Liver (tissue), 9 donors: ENCODE data around the gene FADS6. TPM values are rescaled to one million over a fixed set of nuclear protein-coding genes. Genes with fewer than 3 reads are reported as not detected.

Source experiments
- DNase-seq: peaks from one replicate; pipeline ENCODE4 v3.0.0-alpha.2; 2017; ENCODE audit warnings: low spot score
- H3K27ac ChIP-seq, 2 donors: one replicate each; pipeline ENCODE4 v1.7.0; 2013; ENCODE audit warnings: inconsistent platforms in 2 of 2, low read length in 2 of 2, control low read depth in 1 of 2, low read depth in 1 of 2, mild to moderate bottlenecking in 1 of 2
- H3K27me3 ChIP-seq, 4 donors: one replicate each; pipeline versions ENCODE4 v1.6.1 to v1.7.0; 2013; ENCODE audit warnings: low read length in 3 of 4, inconsistent platforms in 1 of 4, mild to moderate bottlenecking in 1 of 4, moderate library complexity in 1 of 4; ENCODE audit not compliant: control insufficient read depth in 4 of 4, insufficient read depth in 4 of 4
- H3K36me3 ChIP-seq, 4 donors: one replicate each; pipeline versions ENCODE4 v1.6.1 to v1.7.0; 2013; ENCODE audit warnings: low read length in 3 of 4, mild to moderate bottlenecking in 3 of 4, low read depth in 1 of 4, moderate library complexity in 1 of 4; ENCODE audit not compliant: control insufficient read depth in 4 of 4, insufficient read depth in 3 of 4
- H3K4me1 ChIP-seq, 4 donors: one replicate each; pipeline versions ENCODE4 v1.6.1 to v1.7.0; 2013; ENCODE audit warnings: low read length in 3 of 4, mild to moderate bottlenecking in 3 of 4, moderate library complexity in 1 of 4; ENCODE audit not compliant: control insufficient read depth in 4 of 4, insufficient read depth in 4 of 4
- H3K4me3 ChIP-seq, 3 donors: one replicate each; pipeline versions ENCODE4 v1.6.1 to v1.7.0; 2013; ENCODE audit warnings: low read length in 3 of 3, control low read depth in 1 of 3, low read depth in 1 of 3, mild to moderate bottlenecking in 1 of 3
- H3K9ac ChIP-seq, 2 donors: one replicate each; pipeline ENCODE4 v1.7.0; 2013; ENCODE audit warnings: low read length in 2 of 2, mild to moderate bottlenecking in 2 of 2, moderate library complexity in 2 of 2, control low read depth in 1 of 2, low read depth in 1 of 2
- H3K9me3 ChIP-seq, 4 donors: one replicate each; pipeline versions ENCODE4 v1.6.1 to v1.7.0; 2013; ENCODE audit warnings: low read length in 3 of 4; ENCODE audit not compliant: control insufficient read depth in 4 of 4
- ATF3 ChIP-seq: IDR thresholded peaks from 2 replicates; pipeline ENCODE4 v1.6.1; 2016; ENCODE audit warnings: antibody characterized with exemption
- CTCF ChIP-seq: fragments of 150-350 bp; IDR thresholded peaks from 2 replicates; pipeline ENCODE4 v1.5.1; 2017; ENCODE audit warnings: improper control_type of control experiment, low read depth, low read length; ENCODE audit not compliant: missing input control
- EGR1 ChIP-seq, 2 donors: IDR thresholded peaks; 2 replicates each; pipeline ENCODE4 v1.6.1; 2016 to 2018; ENCODE audit warnings: antibody characterized with exemption in 2 of 2, low read depth in 2 of 2
- FOXA1 ChIP-seq: IDR thresholded peaks from 2 replicates; pipeline ENCODE4 v1.6.1; 2016; ENCODE audit warnings: antibody characterized with exemption
- JUND ChIP-seq, 2 donors: IDR thresholded peaks; 2 replicates each; pipeline ENCODE4 v1.6.1; 2016; ENCODE audit warnings: antibody characterized with exemption in 2 of 2
- RAD21 ChIP-seq, 2 donors: IDR thresholded peaks; 2 replicates each; pipeline ENCODE4 v1.6.1; 2016; ENCODE audit warnings: antibody characterized with exemption in 2 of 2, mild to moderate bottlenecking in 2 of 2
- SP1 ChIP-seq: IDR thresholded peaks from 2 replicates; pipeline ENCODE4 v1.6.1; 2018; ENCODE audit warnings: antibody characterized with exemption, mild to moderate bottlenecking
- TAF1 ChIP-seq: conservative IDR thresholded peaks from 2 replicates; pipeline ENCODE4 v1.6.1; 2016; ENCODE audit warnings: antibody characterized with exemption, mild to moderate bottlenecking
- WGBS: extraction: QIAGEN DNeasy Blood & Tissue Kit; methylation state at CpG from one replicate; pipeline ENCODE4 v1.1.7; 2013; 5-methylcytosine and 5-hydroxymethylcytosine counted together
- polyA plus RNA-seq, 2 donors: library from polyadenylated mRNA; stranded (reverse) in 1 of 2; unstranded in 1 of 2; fragments of 200-250 nt in 1 of 2; fragments of >200 nt in 1 of 2; fragmentation: Nextera tagmentation in 1 of 2; extraction: Ambion mirVana in 1 of 2; gene quantifications; one replicate each; pipeline versions ENCODE4 v1.2.1 to v1.2.3, GENCODE V29; 2013 to 2015
- total RNA-seq, 2 donors: library from RNA; depleted of rRNA; stranded (reverse); fragments of >200 nt; gene quantifications; one replicate each; pipeline ENCODE4 v1.2.3, GENCODE V29; 2014
- TF ChIP-seq, protein P1 (sequence below): IDR thresholded peaks from 2 replicates; pipeline ENCODE4 v1.6.1; 2016; ENCODE audit warnings: antibody characterized with exemption
- donor health status: healthy.
- donor health status: healthy.
- donor health status: healthy.
- donor health status: healthy.
- donor health status: healthy.

FADS6 gene
- total and polyA plus RNA-seq, 4 donors, result 2.1 to 7.1 (median 4.2) TPM; not detected in 1

GRCh38 chr17:74919440-74920305, 26.2 kb upstream of the FADS6 start:
- H3K27me3 ChIP-seq, result peaks cover 0 to 4% (median 1%) of the 10 kb centered on the region in 4 donors
- H3K4me1 ChIP-seq, result peaks cover 2 to 8% (median 6%) of the 10 kb centered on the region in 4 donors
- no peak overlapping the region for H3K9ac ChIP-seq
- no peaks in the 10 kb centered on the region for H3K36me3 ChIP-seq
- 63% methylated on average over 67 of the region's 67 CpGs for WGBS
- DNase-seq, result no peak
- TF ChIP-seq CTCF (peak; percentile 14), RAD21 (IDR thresholded peaks at IDR 0.05) (peak in 1 of 2 donors; percentile 69), TAF1 (no peak), FOXA1 (no peak), EGR1 (IDR thresholded peaks at IDR 0.05; ENCODE audit: low read depth in 2 of 2) (no peak)
- TF ChIP-seq, protein P1, sequence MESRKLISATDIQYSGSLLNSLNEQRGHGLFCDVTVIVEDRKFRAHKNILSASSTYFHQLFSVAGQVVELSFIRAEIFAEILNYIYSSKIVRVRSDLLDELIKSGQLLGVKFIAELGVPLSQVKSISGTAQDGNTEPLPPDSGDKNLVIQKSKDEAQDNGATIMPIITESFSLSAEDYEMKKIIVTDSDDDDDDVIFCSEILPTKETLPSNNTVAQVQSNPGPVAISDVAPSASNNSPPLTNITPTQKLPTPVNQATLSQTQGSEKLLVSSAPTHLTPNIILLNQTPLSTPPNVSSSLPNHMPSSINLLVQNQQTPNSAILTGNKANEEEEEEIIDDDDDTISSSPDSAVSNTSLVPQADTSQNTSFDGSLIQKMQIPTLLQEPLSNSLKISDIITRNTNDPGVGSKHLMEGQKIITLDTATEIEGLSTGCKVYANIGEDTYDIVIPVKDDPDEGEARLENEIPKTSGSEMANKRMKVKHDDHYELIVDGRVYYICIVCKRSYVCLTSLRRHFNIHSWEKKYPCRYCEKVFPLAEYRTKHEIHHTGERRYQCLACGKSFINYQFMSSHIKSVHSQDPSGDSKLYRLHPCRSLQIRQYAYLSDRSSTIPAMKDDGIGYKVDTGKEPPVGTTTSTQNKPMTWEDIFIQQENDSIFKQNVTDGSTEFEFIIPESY, result no peak
- no peak overlapping the region for H3K4me3 ChIP-seq
- H3K9me3 ChIP-seq, result no peaks in the 10 kb centered on the region
- no peak overlapping the region for H3K27ac ChIP-seq

GRCh38 chr17:74918906-74919305, 25.5 kb upstream of the FADS6 start:
- Histone ChIP-seq H3K27me3 (peaks cover 0 to 2% (median 1%) of the 10 kb centered on the region in 4 donors), H3K36me3 (no peaks in the 10 kb centered on the region), H3K27ac (no peak overlapping the region), H3K4me3 (no peak overlapping the region), H3K9me3 (no peaks in the 10 kb centered on the region), H3K9ac (no peak overlapping the region), H3K4me1 (peaks cover under 1 to 8% (median 3%) of the 10 kb centered on the region in 4 donors)
- DNase-seq, result no peak
- TF ChIP-seq JUND (IDR thresholded peaks at IDR 0.05), result no peak
- no peak for TF ChIP-seq TAF1
- TF ChIP-seq ATF3, result no peak
- no peak for TF ChIP-seq SP1
- 89% methylated on average over 5 of the region's 5 CpGs for WGBS

GRCh38 chr17:74917430-74917829, 24.0 kb upstream of the FADS6 start:
- TF ChIP-seq FOXA1, result no peak
- Histone ChIP-seq H3K4me1 (no peaks in the 10 kb centered on the region), H3K4me3 (no peak overlapping the region), H3K27ac (no peak overlapping the region), H3K27me3 (peaks cover 0 to 2% (median 0%) of the 10 kb centered on the region in 4 donors), H3K9ac (no peak overlapping the region), H3K9me3 (no peaks in the 10 kb centered on the region), H3K36me3 (no peaks in the 10 kb centered on the region)
- DNase-seq, result no peak
- 67% methylated on average over 10 of the region's 10 CpGs for WGBS
